Sciatic nerve (tissue), 2 donors: Measurements from ENCODE around the gene MACC1. TPM values are rescaled to one million over a fixed set of nuclear protein-coding genes. Genes with fewer than 3 reads are reported as not detected.
"Not testable (repeated sequence)": the region's sequence is repeated elsewhere in the genome, so short reads cannot be mapped to it uniquely, and the experiment has no call there.

Experiments
- ATAC-seq: fragments of 200-7000 bp; cut with Tn5 transposase; one replicate; pipeline ENCODE4 v1.9.1; 2020; ENCODE audit warnings: mild to moderate bottlenecking, moderate library complexity
- DNase-seq: peaks from one replicate; pipeline ENCODE4 v3.0.0-alpha.2; 2020; ENCODE audit warnings: low spot score
- intact Hi-C: fragments of 100-400 bp; cut with DNase I; formaldehyde crosslinking; loops from one replicate; pipeline ENCODE4 v1.14.2; 2022
- total RNA-seq: library from RNA; stranded (reverse); fragmentation: NEBNext Ultra II Directional; extraction: Animal tissue kit (Norgen Biotek cat#: 25700); gene quantifications from one replicate; pipeline ENCODE4 v1.2.1, GENCODE V29; 2021
- donor health status: DM: no; HTN: no; CAD: no.
- donor health status: DM: no; HTN: no; CAD: no.

Gene MACC1
- total RNA-seq, 1 donor from 2014 or later = 0.98 TPM

GRCh38 chr7:20144801-20145200, 72.4 kb downstream of the MACC1 start:
- intact Hi-C loops = no loop called here
- ATAC-seq (no peak), DNase-seq (no peak)

GRCh38 chr7:20141666-20142065, 75.5 kb downstream of the MACC1 start:
- ATAC-seq (no peak), DNase-seq (no peak)
- intact Hi-C loops = no loop called here

- intact Hi-C loops = no loop called here
- ATAC-seq (no peak), DNase-seq (no peak)
Observed at GRCh38 chr7:20141002-20141345, 76.2 kb downstream of the MACC1 start.

GRCh38 chr7:20140291-20141001, 76.7 kb downstream of the MACC1 start:
- intact Hi-C loops = no loop called here
- no peak for DNase-seq
- ATAC-seq = peak; percentile 53

GRCh38 chr7:20136647-20137046, 80.5 kb downstream of the MACC1 start:
- intact Hi-C loops = no loop called here

GRCh38 chr7:20133803-20134202, 83.4 kb downstream of the MACC1 start:
- intact Hi-C loops = no loop called here
- ATAC-seq (no peak), DNase-seq (no peak)

More at GRCh38 chr7:20136647-20137046, 80.5 kb downstream of the MACC1 start:
- DNase-seq = no peak
- no peak for ATAC-seq

GRCh38 chr7:20132585-20132984, 84.6 kb downstream of the MACC1 start:
- intact Hi-C loops = no loop called here
- DNase-seq = no peak
- ATAC-seq = no peak

GRCh38 chr7:20131776-20132175, 85.4 kb downstream of the MACC1 start:
- intact Hi-C loops = no loop called here
- no peak for ATAC-seq
- no peak for DNase-seq

GRCh38 chr7:20129920-20130319, 87.3 kb downstream of the MACC1 start:
- intact Hi-C loops = no loop called here
- ATAC-seq (peak; percentile 89), DNase-seq (no peak)

GRCh38 chr7:20128001-20128400, 89.2 kb downstream of the MACC1 start:
- DNase-seq (no peak), ATAC-seq (no peak)
- intact Hi-C loops = no loop called here

GRCh38 chr7:20126060-20126459, 91.1 kb downstream of the MACC1 start:
- intact Hi-C loops, DNase-seq, ATAC-seq: not testable (repeated sequence)

- intact Hi-C loops, ATAC-seq, DNase-seq: not testable (repeated sequence)
Observed at GRCh38 chr7:20124087-20124486, 93.1 kb downstream of the MACC1 start.

- ATAC-seq, intact Hi-C loops, DNase-seq: not testable (repeated sequence)
Observed at GRCh38 chr7:20122653-20123316, 94.4 kb downstream of the MACC1 start.

- DNase-seq = no peak
- no peak for ATAC-seq
- intact Hi-C loops = no loop called here
Observed at GRCh38 chr7:20122073-20122472, 95.1 kb downstream of the MACC1 start.

GRCh38 chr7:20121404-20121803, 95.8 kb downstream of the MACC1 start:
- no peak for ATAC-seq
- intact Hi-C loops = no loop called here
- no peak for DNase-seq

- intact Hi-C loops, DNase-seq, ATAC-seq: not testable (repeated sequence)
Observed at GRCh38 chr7:20120611-20121168, 96.5 kb downstream of the MACC1 start.

- intact Hi-C loops = no loop called here
- ATAC-seq (no peak), DNase-seq (no peak)
Observed at GRCh38 chr7:20116869-20117268, 100.3 kb downstream of the MACC1 start.

- DNase-seq (no peak), ATAC-seq (peak; percentile 75)
- intact Hi-C loops = no loop called here
Observed at GRCh38 chr7:20114468-20114867, 102.7 kb downstream of the MACC1 start.

GRCh38 chr7:20113427-20114027, 103.7 kb downstream of the MACC1 start:
- peak; percentile 46 for ATAC-seq
- no peak for DNase-seq
- intact Hi-C loops = no loop called here

- no peak for DNase-seq
- no peak for ATAC-seq
- intact Hi-C loops = no loop called here
Observed at GRCh38 chr7:20112696-20113095, 104.5 kb downstream of the MACC1 start.
